HCT116 (cell line): ENCODE measurements around the gene CAPN3. TPM values are rescaled to one million over a fixed set of nuclear protein-coding genes. Genes with fewer than 3 reads are reported as not detected.

ENCODE experiments used
- ATAC-seq: fragments of 200-7000 bp; cut with Tn5 transposase; 2 replicates; pipeline ENCODE4 v1.9.1; 2020; ENCODE audit warnings: mild to moderate bottlenecking, moderate library complexity
- BruUV-seq: library from RNA; stranded (reverse); fragments of 400-500 nt; replicated peaks from 2 replicates; lab custom pipeline; 2021; lab: Mats Ljungman, UMichigan
- CTCF ChIA-PET: fragments of 300-600 bp; sonication (Branson Sonifier 250); formaldehyde crosslinking; loops from one replicate; lab custom pipeline; 2021; ENCODE audit warnings: antibody characterized with exemption; lab: Charles Lee
- POLR2A ChIA-PET: fragments of 300-600, 350-600 bp; sonication (Branson Sonifier 250); formaldehyde crosslinking; loops from one replicate; lab custom pipeline; 2021; ENCODE audit warnings: antibody characterized with exemption; lab: Charles Lee
- RAD21 ChIA-PET, 2 experiments: fragments of 300-600 bp; sonication (Branson Sonifier 250); formaldehyde crosslinking; loops; one replicate each; lab custom pipeline; 2023; ENCODE audit warnings: low total read pairs in 2 of 2; ENCODE audit not compliant: uncharacterized antibody in 2 of 2, unreplicated experiment in 2 of 2, low non-redundant PET in 1 of 2; lab: Charles Lee
- DNase-seq: peaks from one replicate; pipeline ENCODE4 v3.0.0-alpha.2; 2010; ENCODE audit warnings: low read depth, low spot score
- H2AFZ ChIP-seq: fragments of 200-600 bp; shearing (Covaris generic), sonication (generic); 2 replicates; pipeline ENCODE4 v1.6.1; 2017; ENCODE audit warnings: low read depth, mixed run types, mixed read lengths, antibody characterized with exemption, low read length; ENCODE audit not compliant: poor library complexity, severe bottlenecking
- H3K27ac ChIP-seq: 2 replicates; pipeline ENCODE4 v1.5.1; 2012; ENCODE audit warnings: low read depth, low read length
- H3K27me3 ChIP-seq: fragments of 200-600 bp; sonication (generic); 2 replicates; pipeline ENCODE4 v1.6.1; 2016; ENCODE audit warnings: mixed run types, low read length, mixed read lengths; ENCODE audit not compliant: insufficient read depth
- H3K36me3 ChIP-seq, 2 experiments: fragments of 200-500 bp in 1 of 2; fragments of 200-600 bp in 1 of 2; sonication (Bioruptor generic) in 1 of 2; sonication (generic) in 1 of 2; 2 replicates each; pipeline versions ENCODE4 v1.5.1 to v1.6.1; 2014 to 2016; ENCODE audit warnings: low read length in 2 of 2, inconsistent platforms in 1 of 2, mixed read lengths in 1 of 2, mixed run types in 1 of 2; ENCODE audit not compliant: insufficient read depth in 2 of 2, control insufficient read depth in 1 of 2
- H3K4me1 ChIP-seq, 2 experiments: fragments of 200-600 bp in 1 of 2; sonication (generic) in 1 of 2; 2 replicates each; pipeline versions ENCODE4 v1.5.1 to v1.6.1; 2012 to 2017; ENCODE audit warnings: low read length in 2 of 2, inconsistent platforms in 1 of 2, mild to moderate bottlenecking in 1 of 2, mixed read lengths in 1 of 2, mixed run types in 1 of 2, moderate library complexity in 1 of 2; ENCODE audit not compliant: insufficient read depth in 2 of 2, control insufficient read depth in 1 of 2
- H3K4me2 ChIP-seq: fragments of 200-600 bp; sonication (generic); 2 replicates; pipeline ENCODE4 v1.6.1; 2017; ENCODE audit warnings: mixed run types, low read length, mixed read lengths
- H3K4me3 ChIP-seq, 2 experiments: fragments of 200-600 bp in 1 of 2; sonication (generic) in 1 of 2; replicated peaks in 1 of 2; 2 replicates each; pipeline ENCODE4 v1.5.1; 2011 to 2016; ENCODE audit warnings: low read length in 2 of 2, control low read depth in 1 of 2, low read depth in 1 of 2, mild to moderate bottlenecking in 1 of 2, mixed read lengths in 1 of 2, mixed run types in 1 of 2
- H3K79me2 ChIP-seq: fragments of 200-600 bp; sonication (generic); 2 replicates; pipeline ENCODE4 v1.6.1; 2017; ENCODE audit warnings: mild to moderate bottlenecking, mixed run types, low read length, moderate library complexity, mixed read lengths; ENCODE audit not compliant: insufficient read depth
- H3K9ac ChIP-seq: fragments of 200-600 bp; sonication (generic); 2 replicates; pipeline ENCODE4 v1.6.1; 2016; ENCODE audit warnings: low read length, mixed read lengths
- H3K9me2 ChIP-seq: fragments of 200-600 bp; sonication (generic), shearing (Covaris generic); 2 replicates; pipeline ENCODE4 v1.6.1; 2017; ENCODE audit warnings: mixed run types, mild to moderate bottlenecking, moderate library complexity; ENCODE audit not compliant: insufficient read depth
- H3K9me3 ChIP-seq, 2 experiments: fragments of 200-500 bp in 1 of 2; fragments of 200-600 bp in 1 of 2; sonication (Bioruptor generic) in 1 of 2; sonication (generic) in 1 of 2; 2 replicates each; pipeline ENCODE4 v1.6.1; 2014 to 2017; ENCODE audit warnings: low read length in 2 of 2, mixed read lengths in 2 of 2, inconsistent platforms in 1 of 2, low read depth in 1 of 2, mild to moderate bottlenecking in 1 of 2, mixed run types in 1 of 2, moderate library complexity in 1 of 2; ENCODE audit not compliant: control insufficient read depth in 1 of 2, insufficient read depth in 1 of 2
- H4K20me1 ChIP-seq: fragments of 200-600 bp; sonication (generic), shearing (Covaris generic); 2 replicates; pipeline ENCODE4 v1.6.1; 2017; ENCODE audit warnings: mixed run types, mild to moderate bottlenecking, moderate library complexity; ENCODE audit not compliant: insufficient read depth
- CBX3 ChIP-seq: IDR thresholded peaks from 2 replicates; pipeline ENCODE4 v1.6.1; 2012; ENCODE audit warnings: low read depth
- EGR1 ChIP-seq: IDR thresholded peaks from 2 replicates; pipeline ENCODE4 v1.6.1; 2012; ENCODE audit warnings: low read depth
- EZH2phosphoT487 ChIP-seq: fragments of 200-600 bp; IDR thresholded peaks from 2 replicates; pipeline ENCODE4 v1.6.1; 2018; ENCODE audit warnings: antibody characterized with exemption, borderline replicate concordance
- POLR2A ChIP-seq: IDR thresholded peaks from 2 replicates; pipeline ENCODE4 v1.7.0; 2011; ENCODE audit warnings: borderline replicate concordance; ENCODE audit not compliant: insufficient read depth, insufficient read length; ENCODE audit errors: extremely low read depth
- SP1 ChIP-seq: IDR thresholded peaks from 2 replicates; pipeline ENCODE4 v1.6.1; 2012; ENCODE audit warnings: low read depth
- SRF ChIP-seq: IDR thresholded peaks from 2 replicates; pipeline ENCODE4 v1.6.1; 2012; ENCODE audit warnings: low read depth
- ZFX ChIP-seq: fragments of 450-650 bp; IDR thresholded peaks from 2 replicates; pipeline ENCODE4 v1.6.1; 2017
- ZNF274 ChIP-seq: fragments of 200-500 bp; sonication (Bioruptor generic); IDR thresholded peaks from 2 replicates; pipeline ENCODE4 v1.6.1; 2014; ENCODE audit warnings: mild to moderate bottlenecking, low read depth, low read length, inconsistent platforms
- intact Hi-C: fragments of 100-400 bp; cut with micrococcal nuclease; formaldehyde crosslinking; loops from 2 replicates; pipeline ENCODE4 v1.10.0; 2022
- total RNA-seq: library from RNA; stranded (reverse); gene quantifications from one replicate; pipeline ENCODE4 v1.2.1, GENCODE V29; 2021; ENCODE audit not compliant: unreplicated experiment
- TF ChIP-seq, protein P1 (sequence below): IDR thresholded peaks from 2 replicates; pipeline ENCODE4 v1.6.1; 2012; ENCODE audit warnings: low read depth
- TF ChIP-seq, protein P2 (sequence below): IDR thresholded peaks from 2 replicates; pipeline ENCODE4 v1.6.1; 2012
- TF ChIP-seq, protein P3 (sequence below): IDR thresholded peaks from 2 replicates; pipeline ENCODE4 v1.6.1; 2012

The CAPN3 gene
- total RNA-seq, 1 experiment from 2014 or later: 1.8 TPM

DNA sequence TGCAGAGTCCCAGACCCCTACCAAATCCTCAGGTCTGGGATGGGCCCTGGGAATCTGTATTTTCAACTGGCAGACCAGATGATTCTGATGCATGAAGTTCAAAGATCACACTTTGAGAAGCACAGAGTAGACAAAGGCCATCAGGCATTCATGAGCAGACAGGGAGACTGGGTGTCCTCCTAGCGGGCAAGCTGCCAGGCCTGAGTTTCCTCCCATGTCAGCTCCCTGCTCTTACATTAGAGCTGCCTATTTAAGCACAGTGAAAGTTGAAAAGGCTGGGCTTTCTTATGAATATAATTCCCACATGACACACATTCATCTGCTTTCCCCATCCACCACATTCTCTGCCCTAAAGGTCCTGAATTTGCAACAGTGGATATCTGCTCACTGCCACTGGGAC, 14.0 kb downstream of the CAPN3 start:
- Histone ChIP-seq H3K27ac (no peak overlapping the region), H3K4me3 (no peak overlapping the region), H2AFZ (no peak overlapping the region), H4K20me1 (no peaks in the 10 kb centered on the region), H3K79me2 (no peaks in the 10 kb centered on the region), H3K9ac (no peak overlapping the region), H3K9me3 (no peaks in the 10 kb centered on the region), H3K4me2 (no peak overlapping the region), H3K27me3 (no peaks in the 10 kb centered on the region), H3K9me2 (no peaks in the 10 kb centered on the region), H3K36me3 (no peaks in the 10 kb centered on the region)
- POLR2A ChIA-PET: no interaction called here
- DNase-seq (no peak), ATAC-seq (no peak)
- intact Hi-C loops: no loop called here
- BruUV-seq: no TSS peak
- RAD21 ChIA-PET: no interaction called here
- CTCF ChIA-PET: no interaction called here
- TF ChIP-seq ZNF274 (no peak), EZH2phosphoT487 (no peak), SRF (no peak)
- TF ChIP-seq, protein P1, sequence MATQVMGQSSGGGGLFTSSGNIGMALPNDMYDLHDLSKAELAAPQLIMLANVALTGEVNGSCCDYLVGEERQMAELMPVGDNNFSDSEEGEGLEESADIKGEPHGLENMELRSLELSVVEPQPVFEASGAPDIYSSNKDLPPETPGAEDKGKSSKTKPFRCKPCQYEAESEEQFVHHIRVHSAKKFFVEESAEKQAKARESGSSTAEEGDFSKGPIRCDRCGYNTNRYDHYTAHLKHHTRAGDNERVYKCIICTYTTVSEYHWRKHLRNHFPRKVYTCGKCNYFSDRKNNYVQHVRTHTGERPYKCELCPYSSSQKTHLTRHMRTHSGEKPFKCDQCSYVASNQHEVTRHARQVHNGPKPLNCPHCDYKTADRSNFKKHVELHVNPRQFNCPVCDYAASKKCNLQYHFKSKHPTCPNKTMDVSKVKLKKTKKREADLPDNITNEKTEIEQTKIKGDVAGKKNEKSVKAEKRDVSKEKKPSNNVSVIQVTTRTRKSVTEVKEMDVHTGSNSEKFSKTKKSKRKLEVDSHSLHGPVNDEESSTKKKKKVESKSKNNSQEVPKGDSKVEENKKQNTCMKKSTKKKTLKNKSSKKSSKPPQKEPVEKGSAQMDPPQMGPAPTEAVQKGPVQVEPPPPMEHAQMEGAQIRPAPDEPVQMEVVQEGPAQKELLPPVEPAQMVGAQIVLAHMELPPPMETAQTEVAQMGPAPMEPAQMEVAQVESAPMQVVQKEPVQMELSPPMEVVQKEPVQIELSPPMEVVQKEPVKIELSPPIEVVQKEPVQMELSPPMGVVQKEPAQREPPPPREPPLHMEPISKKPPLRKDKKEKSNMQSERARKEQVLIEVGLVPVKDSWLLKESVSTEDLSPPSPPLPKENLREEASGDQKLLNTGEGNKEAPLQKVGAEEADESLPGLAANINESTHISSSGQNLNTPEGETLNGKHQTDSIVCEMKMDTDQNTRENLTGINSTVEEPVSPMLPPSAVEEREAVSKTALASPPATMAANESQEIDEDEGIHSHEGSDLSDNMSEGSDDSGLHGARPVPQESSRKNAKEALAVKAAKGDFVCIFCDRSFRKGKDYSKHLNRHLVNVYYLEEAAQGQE: no peak
- TF ChIP-seq, all 23 proteins: peak for 0
- peaks cover 3 to 10% of the 10 kb centered on the region in 2 experiments; a peak in 3 of 4 replicates for H3K4me1 ChIP-seq

DNA sequence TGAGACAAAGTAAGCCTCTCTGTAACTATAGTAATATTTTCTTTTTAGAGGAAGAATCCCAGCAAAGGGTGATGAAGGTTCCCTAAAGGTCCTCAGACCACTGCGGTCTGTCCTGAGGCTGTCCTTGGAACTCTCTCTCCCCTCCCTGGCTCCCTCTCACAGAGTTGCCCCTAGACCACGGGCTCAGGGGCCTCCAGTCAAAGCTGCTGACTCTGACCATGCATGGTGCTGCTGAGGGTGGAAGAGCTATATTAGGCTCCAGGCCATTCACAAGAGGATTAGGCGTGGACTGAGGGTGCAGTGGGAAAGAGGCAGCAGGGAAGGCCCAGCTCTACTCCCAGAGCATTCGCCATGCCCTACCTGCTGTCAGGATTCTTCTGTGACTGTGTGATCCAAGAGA, 14.6 kb downstream of the CAPN3 start:
- Histone ChIP-seq H3K9me3 (no peaks in the 10 kb centered on the region), H3K4me1 (peaks cover 3 to 10% of the 10 kb centered on the region in 2 experiments; a peak in 3 of 4 replicates), H3K9ac (no peak overlapping the region), H3K79me2 (no peaks in the 10 kb centered on the region), H4K20me1 (no peaks in the 10 kb centered on the region), H3K27ac (no peak overlapping the region), H3K4me2 (no peak overlapping the region), H3K4me3 (no peak overlapping the region), H3K9me2 (no peaks in the 10 kb centered on the region), H3K36me3 (no peaks in the 10 kb centered on the region), H2AFZ (no peak overlapping the region), H3K27me3 (no peaks in the 10 kb centered on the region)
- no TSS peak for BruUV-seq
- CTCF ChIA-PET: interaction anchor here (4.0 kb wide), 1 partner anchor 11 kb away, joined by 22 read pairs; no protein-coding TSS in a partner anchor
- DNase-seq: no peak
- intact Hi-C loops: no loop called here
- POLR2A ChIA-PET: interaction anchor here (0.7 kb wide), 1 partner anchor 95 kb away, joined by 3 read pairs; no protein-coding TSS in a partner anchor
- RAD21 ChIA-PET: no interaction called here
- no peak for ATAC-seq
- no peak for TF ChIP-seq EGR1
- TF ChIP-seq, protein P2, sequence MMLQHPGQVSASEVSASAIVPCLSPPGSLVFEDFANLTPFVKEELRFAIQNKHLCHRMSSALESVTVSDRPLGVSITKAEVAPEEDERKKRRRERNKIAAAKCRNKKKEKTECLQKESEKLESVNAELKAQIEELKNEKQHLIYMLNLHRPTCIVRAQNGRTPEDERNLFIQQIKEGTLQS: no peak
- no peak for TF ChIP-seq ZNF274
- no peak for TF ChIP-seq SRF
- no peak for TF ChIP-seq ZFX
- no peak for TF ChIP-seq POLR2A
- TF ChIP-seq, protein P1: no peak
- no peak for TF ChIP-seq EZH2phosphoT487
- TF ChIP-seq, protein P3, sequence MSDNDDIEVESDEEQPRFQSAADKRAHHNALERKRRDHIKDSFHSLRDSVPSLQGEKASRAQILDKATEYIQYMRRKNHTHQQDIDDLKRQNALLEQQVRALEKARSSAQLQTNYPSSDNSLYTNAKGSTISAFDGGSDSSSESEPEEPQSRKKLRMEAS: no peak
- TF ChIP-seq CBX3: no peak
- TF ChIP-seq SP1: no peak
